Iris pigment epithelial cell (primary cell): ENCODE data around the gene CAMKK1.
A peak's percentile ranks its signal among the peaks of the same experiment; 100 is the strongest.
"Not testable (repeated sequence)": the region's sequence is repeated elsewhere in the genome, so short reads cannot be mapped to it uniquely, and the experiment has no call there.

ENCODE experiments used
- DNase-seq: peaks from one replicate; pipeline ENCODE4 v3.0.0-alpha.2; 2011; ENCODE audit warnings: low read depth

Gene CAMKK1

DNA sequence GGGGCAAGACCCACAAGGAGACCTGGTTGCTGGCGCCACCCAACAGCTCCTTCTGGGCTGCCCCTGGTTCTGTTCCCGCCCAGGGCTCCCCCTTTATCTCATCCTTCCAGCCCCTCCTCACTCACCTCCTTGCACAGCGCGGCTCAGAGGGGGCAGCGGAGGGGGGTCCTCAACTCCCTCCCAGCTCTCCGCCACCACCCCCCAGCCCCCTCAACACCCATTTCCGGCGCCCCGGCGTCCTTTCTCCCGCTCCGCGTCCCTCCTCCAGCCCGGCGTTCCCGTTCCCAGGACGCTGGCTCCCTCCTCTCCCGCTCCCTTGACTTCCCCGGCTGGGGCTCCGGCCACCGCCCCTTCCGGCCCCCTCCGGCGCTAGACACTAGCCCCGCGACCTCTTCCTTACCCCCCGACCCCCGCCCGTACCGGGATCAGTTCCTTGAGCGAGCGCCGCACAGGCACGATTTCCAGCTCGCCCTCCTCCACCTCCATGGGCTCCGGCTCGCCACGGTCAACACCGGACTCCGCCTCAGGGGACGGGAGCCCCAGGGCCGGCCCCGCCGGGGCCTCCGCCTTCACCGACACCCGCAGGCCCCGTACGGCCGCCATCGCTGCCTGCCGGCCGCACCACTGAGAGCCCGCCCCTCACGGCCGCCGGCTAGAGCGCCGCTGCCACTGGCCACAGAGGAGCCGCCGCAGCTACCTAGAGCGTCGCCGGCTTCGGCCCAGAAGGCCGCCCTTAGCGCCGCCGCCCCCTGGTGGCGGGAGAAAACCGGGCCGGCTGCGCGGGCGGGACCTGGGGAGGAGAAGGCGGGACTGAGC, 47.0 kb downstream of the CAMKK1 start, which contains the start of gene NCBP3:
NCBP3 (minus strand) TSS at position 626 of the 816 bp plus-strand sequence; CDS start at position 603, 23 bp downstream.
- DNase-seq = peak; percentile 94

DNA sequence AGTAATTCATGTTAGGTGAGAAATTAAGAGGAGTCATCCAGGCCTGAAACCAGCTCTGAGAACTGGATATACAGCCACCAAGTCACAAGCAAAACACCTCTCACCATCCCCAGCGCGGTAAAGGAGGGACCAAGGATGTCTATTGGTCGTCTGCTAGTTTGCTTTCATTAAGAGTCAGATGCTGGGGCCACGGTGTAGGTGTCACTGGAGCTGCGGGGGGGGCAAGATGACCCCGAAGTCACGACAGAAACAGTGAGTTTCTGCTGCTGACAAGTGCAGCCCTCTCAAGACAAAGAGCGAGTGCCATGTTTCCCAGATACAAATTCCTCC, 47.6 kb downstream of the CAMKK1 start:
- DNase-seq = peak; percentile 16

DNA sequence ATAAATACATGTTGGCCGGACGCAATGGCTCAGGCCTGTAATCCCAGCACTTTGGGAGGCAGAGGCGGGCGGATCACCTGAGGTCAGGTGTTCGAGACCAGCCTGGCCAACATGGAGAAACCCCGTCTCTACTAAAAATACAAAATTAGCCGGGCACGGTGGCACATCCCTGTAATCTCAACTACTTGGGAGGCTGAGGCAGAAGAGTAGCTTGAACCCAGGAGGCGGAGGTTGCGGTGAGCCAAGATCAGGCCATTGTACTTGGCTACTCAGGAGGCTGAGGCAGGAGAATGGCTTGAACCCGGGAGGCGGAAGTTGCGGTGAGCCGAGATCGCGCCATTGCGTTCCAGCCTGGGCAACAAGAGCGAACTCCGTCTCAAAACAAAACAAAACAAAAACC, 48.3 kb downstream of the CAMKK1 start:
- DNase-seq = not testable (repeated sequence)

DNA sequence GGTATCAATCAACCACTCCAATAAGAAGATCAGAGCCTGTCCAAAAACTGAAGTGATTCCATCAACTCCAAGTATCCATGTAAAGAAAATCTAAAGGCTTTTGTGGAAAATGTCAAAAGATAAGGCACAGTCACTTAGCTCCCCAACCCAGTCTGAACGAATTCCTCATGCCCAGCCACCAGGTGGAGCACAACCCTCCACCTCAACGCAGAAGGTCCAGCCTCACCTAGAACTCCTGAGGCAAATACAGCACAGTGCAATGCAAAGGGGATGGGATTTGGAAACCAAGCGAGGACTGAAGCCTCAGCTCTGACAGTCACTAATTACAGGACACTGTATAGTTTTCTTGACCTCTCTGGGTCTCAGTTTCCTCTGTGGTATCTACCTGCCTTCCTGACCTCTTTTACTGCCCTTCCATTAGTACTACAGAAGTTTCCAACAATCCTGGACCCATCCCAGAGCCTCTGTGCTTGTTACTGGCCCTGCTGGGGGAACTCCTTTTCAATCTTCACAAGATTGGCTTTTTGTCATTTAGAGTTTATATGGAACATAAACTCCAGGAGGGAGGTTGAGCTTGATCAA, 48.8 kb downstream of the CAMKK1 start:
- peak; percentile 40 for DNase-seq

DNA sequence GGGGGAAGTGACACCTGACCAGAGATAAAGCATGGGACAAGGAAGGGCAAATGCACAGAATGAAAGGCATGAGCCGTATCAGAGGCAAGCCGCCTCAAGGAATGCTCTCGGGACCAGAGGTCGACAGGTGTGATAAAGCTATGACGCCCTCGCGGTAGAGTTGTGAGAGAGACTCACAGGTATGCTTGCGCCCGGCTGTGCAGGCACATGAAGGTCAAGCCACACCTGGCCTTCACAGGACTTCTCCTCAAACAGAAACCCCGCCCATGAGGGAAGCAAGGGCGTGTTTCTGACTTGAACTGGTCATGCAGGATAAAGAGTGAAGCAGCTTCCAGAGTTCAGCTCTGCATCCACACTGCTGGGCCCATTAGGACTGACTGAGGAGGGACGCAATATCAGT, 54.6 kb downstream of the CAMKK1 start:
- DNase-seq = no peak

DNA sequence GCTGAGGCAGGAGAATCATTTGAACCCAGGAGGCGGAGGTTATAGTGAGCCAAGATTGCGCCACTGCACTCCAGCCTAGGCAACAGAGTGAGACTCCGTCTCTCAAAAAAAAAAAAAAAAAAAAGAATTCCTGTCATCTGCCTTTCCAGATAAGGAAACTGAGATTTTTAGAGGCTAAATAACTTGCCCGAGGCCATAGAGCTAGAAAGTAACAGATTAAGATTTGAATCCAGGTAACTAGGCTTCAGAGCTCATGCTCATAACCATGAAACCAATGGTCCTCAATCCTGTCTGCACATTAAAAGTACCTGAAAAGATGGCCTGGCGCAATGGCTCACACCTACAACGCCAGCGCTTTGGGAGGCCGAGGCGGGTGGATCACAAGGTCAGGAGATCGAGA, 56.3 kb downstream of the CAMKK1 start:
- no peak for DNase-seq

DNA sequence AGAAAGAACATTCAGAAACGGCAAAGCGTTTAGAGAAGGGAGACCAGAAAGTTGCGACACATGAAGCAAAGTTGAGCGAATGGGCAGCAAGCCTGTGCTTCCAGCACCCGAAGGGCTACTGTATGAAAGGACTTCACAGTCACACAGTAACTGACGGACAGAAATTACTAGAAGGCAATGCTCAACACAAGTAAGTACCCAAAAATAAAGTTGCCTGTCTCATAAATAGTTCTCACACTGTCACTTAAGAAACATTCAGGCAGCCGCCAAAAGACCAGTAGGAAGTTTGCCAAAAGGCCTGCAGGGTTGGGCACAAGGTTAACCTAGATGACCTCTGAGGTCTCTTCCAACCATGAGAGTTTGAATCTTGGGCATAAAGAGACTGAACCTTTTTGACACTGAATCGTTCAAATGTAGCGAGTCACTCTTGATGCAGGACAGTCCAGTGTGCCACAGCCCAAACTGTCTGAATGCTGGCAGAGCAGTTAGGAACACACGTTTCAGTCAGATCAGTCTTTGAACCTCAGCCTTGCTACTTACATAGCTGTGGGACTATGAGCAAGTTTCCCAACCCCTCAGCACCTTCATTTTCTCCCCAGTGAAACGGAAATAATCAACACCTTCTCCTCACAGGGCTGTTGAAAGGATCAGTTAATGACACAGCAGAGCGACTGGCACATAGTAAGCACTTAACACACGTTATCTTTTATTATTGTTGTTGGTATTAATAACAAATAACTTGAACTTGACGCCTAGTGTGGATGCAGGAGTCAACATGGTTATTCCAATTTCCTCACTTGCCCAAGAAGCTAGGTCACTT, 57.2 kb downstream of the CAMKK1 start:
- no peak for DNase-seq

DNA sequence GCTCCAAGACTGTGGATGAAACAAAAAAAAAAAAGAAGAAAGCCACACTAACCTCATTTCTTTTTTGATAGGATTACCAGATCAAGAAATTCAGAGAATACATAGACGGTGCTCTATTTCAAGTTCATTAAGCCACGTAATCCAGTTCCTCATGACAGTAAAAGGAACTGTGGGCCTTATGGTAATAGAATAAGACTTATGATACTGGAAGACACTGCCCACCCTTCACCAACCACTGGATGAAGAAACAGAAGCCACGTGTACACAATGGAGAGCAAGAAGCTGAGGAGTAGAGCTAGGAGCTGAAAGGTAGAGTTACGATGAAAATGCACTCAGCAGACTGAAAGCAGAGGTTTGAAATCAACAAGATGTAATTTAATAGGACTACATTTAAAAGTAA, 58.0 kb downstream of the CAMKK1 start:
- no peak for DNase-seq

DNA sequence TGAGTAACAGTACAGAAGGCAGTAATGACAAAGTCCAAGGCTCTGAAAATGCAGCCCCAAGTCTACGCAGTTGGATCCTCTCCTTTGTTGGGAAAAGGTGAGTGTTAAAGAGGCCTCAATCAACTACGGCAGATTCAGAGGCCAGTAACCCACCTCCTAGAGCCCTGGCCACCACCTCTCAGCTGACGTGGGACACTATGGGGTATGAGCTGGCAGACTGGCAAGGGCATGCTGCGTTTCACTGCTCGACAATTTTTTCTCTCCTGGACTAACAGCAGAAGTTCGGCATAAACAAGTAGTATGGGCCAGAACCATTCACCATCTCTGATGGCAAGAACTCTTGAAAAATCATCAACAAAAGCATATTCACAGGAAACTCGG, 64.0 kb downstream of the CAMKK1 start:
- no peak for DNase-seq

DNA sequence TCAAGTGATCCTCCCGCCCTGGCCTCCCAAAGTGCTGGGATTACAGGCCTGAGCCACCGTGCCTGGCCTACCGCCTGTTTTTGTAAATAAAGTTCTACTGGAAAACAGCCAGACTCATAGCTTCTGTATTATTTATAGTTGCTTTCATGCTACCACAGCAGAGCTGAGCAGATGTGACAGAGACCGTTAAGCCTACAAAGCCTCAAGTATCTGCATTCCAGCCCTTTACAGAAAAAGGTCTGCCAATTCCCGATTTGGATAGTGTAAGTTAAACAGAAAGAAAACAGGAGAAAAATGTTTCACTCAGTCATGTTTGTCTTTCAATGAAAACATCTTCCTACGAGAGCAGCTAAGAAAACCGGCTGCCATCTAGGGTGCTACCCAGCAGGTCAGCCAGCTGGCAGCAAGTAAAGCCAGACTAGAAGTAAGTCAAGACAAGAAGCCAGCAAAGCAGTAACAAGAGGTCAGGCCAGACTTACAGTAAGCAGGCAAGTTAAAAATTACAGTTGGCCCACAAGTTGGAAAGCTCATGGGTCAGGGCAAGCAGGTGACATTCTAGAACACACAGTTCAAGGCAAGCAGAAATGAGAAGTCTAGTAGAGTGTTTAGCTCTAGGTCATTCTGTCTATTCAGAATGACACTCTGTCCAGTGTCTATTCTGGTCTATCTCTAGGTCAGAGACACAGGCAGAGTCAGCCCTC, 64.6 kb downstream of the CAMKK1 start:
- DNase-seq = peak; percentile 88

DNA sequence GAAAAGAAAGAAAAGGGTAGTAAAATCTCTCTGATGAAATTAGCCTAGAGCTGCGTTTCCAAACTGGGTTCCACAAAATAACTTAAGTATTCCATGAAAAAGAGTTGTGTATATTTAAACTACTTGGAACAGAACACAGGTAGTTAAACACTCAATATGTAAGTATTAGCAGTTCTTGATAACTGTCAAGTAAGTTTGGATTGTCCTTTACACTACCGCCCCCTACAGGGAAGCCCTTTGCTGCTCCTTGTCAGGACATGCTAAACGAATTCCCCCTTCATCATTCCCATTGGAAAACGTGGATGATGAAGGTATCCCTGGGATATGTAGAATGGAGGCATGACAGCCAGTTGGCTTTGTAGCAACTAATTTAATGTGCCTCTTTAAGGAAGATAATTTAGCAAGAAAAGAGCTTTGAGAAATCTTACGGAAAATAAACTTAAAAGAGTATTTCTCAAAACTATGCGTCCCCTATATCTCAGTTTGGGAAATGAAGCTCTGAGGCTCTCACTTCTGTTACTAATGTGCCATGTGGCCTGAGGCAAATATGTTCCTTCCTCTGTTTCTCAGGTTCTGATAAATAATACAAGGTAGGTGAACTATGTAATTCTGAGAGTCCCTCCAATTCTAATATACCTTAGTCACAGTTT, 65.6 kb downstream of the CAMKK1 start:
- DNase-seq = peak; percentile 58

DNA sequence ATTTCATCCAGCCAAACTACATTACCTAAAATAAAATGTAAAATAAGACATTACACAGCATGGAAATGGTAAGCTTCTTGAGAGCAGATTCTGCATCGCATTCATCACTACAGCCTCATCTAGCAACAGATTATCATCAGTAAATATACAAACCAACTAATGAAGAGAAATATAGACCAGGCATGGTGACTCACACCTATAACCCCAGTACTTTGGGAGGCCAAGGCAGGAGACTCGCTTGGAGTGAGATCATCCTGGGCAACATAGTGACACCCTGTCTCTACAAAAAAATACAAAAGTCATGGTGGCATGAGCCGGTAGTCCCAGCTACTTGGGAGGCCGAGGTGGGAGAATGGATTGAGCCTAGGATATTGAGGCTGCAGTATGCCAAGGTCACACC, 66.7 kb downstream of the CAMKK1 start:
- peak; percentile 31 for DNase-seq

DNA sequence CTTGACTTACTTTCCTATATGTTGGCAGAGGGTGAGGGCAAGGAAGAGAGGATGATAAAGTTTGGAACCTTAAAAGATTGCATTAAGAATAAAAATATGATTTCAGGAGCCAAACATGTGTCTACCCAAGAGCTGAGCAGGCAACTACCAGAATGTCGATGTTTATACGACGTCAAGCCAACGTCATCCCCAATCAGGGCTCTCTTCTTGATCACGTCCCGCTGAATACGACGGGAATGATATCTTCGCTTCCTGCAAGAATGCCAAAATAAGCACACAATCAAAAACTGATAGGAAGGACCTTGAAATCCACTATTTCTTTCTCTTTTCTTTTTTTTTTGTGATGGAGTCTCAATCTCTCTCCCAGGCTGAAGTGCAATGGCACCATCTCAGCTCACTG, 71.8 kb downstream of the CAMKK1 start:
- no peak for DNase-seq

DNA sequence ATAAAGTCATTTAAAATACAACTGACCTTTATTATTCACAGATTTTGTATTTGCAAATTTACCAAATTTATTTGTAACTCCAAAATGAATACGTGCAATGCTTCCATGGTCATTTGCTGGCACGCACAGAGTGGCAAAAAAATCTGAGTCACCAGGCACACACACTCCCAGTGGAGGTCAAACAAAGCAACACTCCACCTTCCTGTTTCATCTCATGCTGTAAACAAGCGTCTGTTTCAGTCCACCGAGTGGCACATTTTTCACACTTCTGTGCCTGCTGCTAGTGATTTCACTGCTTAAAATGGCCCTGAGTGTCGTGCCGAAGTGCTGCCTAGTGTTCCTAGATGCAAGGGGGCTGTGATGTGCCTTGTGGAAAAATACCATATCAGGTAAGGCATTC, 74.1 kb downstream of the CAMKK1 start:
- peak; percentile 55 for DNase-seq

DNA sequence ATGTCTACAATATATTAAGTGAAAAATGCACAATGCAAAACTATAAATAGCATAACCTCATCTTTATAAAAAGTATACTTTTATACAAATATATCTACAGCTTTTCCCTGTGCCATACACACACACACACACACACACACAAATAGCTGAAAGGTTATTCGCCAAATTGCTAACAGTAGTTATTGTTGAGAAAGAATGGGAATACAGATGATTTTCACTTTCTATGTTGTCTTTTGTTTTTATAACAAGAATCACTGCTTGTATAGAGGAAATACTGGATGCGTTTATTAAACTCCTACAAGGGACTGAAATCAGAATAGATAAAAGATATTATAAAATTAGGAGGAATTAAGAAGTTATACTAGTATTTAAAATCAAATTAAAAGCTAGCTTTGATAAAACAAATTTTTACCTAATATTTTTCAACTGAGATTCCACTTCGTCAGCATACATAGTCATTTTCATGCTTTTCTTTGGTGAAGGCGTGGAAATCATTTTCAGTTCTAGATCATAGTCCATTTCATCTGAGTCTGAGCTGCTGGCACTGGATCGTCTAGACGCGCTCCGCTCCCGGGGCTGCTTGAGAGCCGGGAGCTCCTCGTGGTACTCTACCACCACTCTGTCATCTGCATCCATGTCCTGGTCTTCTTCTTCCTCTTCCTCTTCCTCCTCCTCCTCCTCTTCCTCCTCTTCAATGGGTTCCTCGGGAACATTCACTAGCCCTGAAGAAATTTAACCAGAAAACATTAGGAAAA, 74.8 kb downstream of the CAMKK1 start:
- DNase-seq = no peak

DNA sequence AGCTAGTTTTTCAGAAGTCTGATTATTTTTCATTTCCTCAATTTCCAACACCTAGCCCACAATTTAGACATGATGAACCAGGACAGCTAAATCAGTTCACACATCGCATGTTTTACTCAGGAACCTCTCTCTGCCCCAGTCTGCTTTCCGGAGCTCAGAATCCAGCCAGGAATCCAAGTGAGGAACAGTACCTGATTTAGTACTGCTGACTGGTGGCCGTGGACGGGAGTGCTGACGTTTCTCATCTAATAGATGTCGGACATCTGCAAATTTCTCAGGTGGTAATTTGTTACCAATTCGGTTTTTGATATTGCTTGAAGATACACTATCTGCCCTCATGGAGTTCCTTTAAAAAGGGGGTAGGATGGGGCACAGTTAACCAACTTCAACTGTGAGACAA, 76.9 kb downstream of the CAMKK1 start:
- no peak for DNase-seq

DNA sequence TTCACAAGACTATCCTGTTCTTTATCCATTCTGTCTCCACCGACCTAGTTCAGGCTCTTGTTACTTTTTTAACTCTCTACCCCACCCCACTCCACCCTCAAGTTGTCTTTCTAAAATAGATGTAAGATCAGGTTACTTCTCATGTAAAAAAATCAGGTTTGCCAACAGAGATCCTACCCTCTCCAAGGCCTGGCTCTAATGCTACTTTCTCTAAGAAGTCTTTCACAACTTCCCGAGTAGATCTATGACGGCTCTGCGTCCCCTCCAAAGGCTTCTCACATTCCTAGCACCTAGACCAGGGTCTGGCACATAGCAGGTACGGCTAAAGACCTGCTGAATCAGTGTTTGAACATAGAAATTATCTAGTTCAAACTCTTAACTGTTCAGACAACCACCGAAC, 77.7 kb downstream of the CAMKK1 start:
- no peak for DNase-seq

DNA sequence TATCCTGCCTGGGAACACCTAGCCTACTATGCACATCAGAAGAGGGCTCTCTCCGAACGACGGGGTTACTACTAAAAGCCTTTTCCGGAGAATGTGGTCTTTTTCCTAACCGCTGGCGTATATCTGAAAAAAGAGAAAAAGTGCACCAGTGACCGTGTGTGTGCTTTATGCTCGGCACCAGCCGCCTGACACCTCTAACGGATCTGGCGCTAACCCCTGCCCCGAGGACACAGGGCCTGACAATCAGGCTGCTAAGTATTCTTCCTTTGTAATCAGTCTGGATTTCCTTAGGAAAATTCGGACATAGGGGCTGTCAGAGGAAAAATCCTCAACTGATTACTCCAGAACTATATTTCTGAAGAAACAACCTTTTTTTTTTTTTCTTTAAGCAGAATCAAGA, 78.5 kb downstream of the CAMKK1 start:
- DNase-seq = no peak

DNA sequence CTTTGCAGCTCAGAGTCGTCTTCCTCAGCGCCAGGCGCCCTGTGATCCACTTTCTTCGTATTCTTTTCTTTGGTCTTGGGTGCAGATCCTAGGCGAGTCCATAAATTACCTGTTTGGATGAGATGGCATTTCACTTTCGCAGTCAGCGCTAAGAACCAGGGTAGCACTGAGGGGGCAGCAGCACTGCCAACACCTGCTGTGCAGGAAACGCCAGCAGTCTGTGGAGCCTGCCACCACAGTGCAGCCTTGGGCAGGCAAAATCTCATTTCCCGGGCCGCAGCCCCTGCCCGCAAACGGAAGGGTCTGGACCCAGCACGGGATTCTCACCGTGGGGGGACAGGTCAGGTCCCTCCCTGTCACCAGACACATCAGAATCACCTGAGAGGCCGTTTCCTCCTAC, 79.7 kb downstream of the CAMKK1 start:
- no peak for DNase-seq

DNA sequence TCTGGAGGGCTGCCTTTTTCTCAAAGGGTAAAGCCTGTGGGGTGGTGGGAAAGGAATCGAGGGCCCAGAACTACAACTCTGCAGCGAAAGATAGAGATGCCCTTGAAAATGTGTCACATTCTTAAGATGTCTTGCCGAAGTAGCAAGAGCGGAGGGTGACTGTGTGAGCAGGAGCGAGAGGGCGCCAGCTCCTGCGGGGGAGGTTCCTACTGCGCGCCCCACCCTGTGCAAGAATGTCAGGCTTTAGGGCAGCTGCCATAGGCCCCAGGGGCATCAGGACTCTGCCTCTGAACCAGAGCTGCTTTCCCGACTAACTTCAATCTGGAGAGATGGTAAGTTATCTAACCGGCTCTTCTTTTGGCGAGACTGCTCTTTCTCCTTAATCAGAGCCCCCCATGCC, 80.1 kb downstream of the CAMKK1 start:
- no peak for DNase-seq

DNA sequence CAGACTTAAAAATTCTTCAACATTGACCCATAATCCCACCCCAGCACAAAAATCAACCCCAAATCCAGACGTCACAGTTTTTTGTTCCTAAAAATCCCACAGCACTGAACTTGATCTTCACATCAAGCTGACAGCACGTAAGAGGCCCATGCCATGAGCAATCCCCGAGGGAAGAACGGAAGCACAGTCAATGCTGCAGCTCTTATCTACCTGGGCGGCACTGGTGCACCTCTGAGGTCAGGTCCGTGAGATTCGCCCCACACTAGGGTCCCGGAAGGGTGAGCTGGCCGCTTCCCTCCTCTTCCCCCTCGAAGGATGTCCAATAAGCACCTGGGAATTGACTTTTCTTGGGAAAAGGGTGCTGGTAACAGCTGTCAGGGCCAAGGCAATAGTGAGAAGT, 80.6 kb downstream of the CAMKK1 start:
- DNase-seq = no peak
